Prostate gland (tissue), 2 donors: Measurements from ENCODE around the gene ELOVL5. TPM values are rescaled to one million over a fixed set of nuclear protein-coding genes. Genes with fewer than 3 reads are reported as not detected.

Experiments used
- DNase-seq: peaks from one replicate; pipeline ENCODE4 v3.0.0-alpha.2; 2019; ENCODE audit warnings: low spot score
- H3K27ac ChIP-seq, 2 donors: fragments of 200-600 bp; sonication (generic); 2 replicates each; pipeline ENCODE4 v1.5.1; 2017 to 2019
- H3K27me3 ChIP-seq: fragments of 200-600 bp; sonication (generic); replicated peaks from 2 replicates; pipeline ENCODE4 v1.5.1; 2019; ENCODE audit not compliant: insufficient read depth
- H3K36me3 ChIP-seq, 2 donors: fragments of 200-600 bp; sonication (generic); 1 replicate in 1 of 2; 2 replicates in 1 of 2; pipeline versions ENCODE4 v1.5.1 to v1.8.1; 2017 to 2019
- H3K4me1 ChIP-seq: fragments of 200-600 bp; sonication (generic); replicated peaks from 2 replicates; pipeline ENCODE4 v1.5.1; 2019
- H3K4me3 ChIP-seq, 2 donors: fragments of 200-600 bp; sonication (generic); 2 replicates each; pipeline ENCODE4 v1.5.1; 2017 to 2019
- H3K9me3 ChIP-seq: fragments of 200-600 bp; sonication (generic); 2 replicates; pipeline ENCODE4 v1.5.1; 2017
- POLR2A ChIP-seq: fragments of 450-650 bp; IDR thresholded peaks from one replicate; pipeline ENCODE4 v1.6.1; 2016; ENCODE audit warnings: antibody characterized with exemption, mild to moderate bottlenecking
- POLR2AphosphoS5 ChIP-seq: sonication (generic); formaldehyde crosslinking; IDR thresholded peaks from one replicate; pipeline ENCODE4 v1.6.1; 2017; ENCODE audit warnings: antibody characterized with exemption
- WGBS: methylation state at CpG from one replicate; pipeline ENCODE4 v1.1.5; 2018; 5-methylcytosine and 5-hydroxymethylcytosine counted together
- intact Hi-C: fragments of 100-400 bp; cut with DNase I; formaldehyde crosslinking; loops from one replicate; pipeline ENCODE4 v1.14.2; 2022
- total RNA-seq, 2 donors: library from RNA; depleted of rRNA; stranded (reverse); fragments of >200 nt; gene quantifications; one replicate each; pipeline ENCODE4 v1.1.0, GENCODE V29; 2016
- TF ChIP-seq, protein P1 (sequence below), 4 experiments: fragments of 200-600 bp in 2 of 4; fragments of 450-650 bp in 2 of 4; sonication (generic) in 2 of 4; IDR thresholded peaks; 1 replicate in 3 of 4; 2 replicates in 1 of 4; pipeline ENCODE4 v1.5.1; 2016 to 2019; ENCODE audit warnings: antibody characterized with exemption in 4 of 4, mild to moderate bottlenecking in 2 of 4, moderate library complexity in 2 of 4

Gene ELOVL5
- total RNA-seq, 2 donors from 2014 or later: 193 to 353 TPM

DNA sequence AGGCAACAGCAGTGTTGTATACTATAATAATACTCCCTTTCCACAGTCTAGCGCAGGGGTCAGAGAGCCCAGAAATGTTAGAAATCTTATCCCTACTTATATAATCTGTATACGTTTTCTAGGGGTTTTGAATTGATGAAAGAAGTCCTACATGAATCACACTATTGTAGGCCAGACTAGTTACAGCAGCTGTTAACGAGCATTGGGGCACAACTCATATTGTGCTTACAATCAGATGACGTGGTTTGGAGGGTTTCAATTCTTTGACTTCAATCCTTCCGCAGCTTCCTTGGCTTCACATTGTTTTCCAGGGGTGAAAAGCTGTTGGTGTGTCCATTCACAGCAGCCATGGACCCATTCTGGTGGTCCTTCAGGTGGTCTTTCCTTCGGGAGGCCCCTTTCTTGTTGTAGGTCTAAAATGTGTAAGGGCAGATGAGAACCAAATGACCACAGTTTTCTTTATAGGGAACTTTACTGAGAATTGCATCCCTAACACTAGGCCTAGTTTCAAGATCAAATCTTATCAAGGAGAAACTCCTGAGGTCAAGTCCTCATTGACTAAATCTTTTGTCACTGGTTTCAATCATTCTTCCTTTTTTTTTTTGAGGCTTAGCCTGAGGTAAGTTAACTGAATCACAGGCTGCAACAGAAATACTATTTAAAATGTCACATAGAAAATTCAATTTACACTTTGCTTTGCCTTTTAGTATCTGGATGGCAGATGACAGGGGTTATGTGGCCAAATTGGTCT is 79.7 kb downstream of the ELOVL5 start:
- WGBS: 89% methylated on average over 6 of the region's 6 CpGs
- Histone ChIP-seq H3K9me3 (no peaks in the 10 kb centered on the region), H3K4me1 (no peaks in the 10 kb centered on the region), H3K4me3 (no peak overlapping the region), H3K27ac (no peak overlapping the region), H3K36me3 (peaks cover 0 to 12% of the 10 kb centered on the region in 2 donors), H3K27me3 (no peaks in the 10 kb centered on the region)
- intact Hi-C loops: no loop called here
- DNase-seq: no peak
- TF ChIP-seq POLR2A: no peak
- TF ChIP-seq, protein P1, sequence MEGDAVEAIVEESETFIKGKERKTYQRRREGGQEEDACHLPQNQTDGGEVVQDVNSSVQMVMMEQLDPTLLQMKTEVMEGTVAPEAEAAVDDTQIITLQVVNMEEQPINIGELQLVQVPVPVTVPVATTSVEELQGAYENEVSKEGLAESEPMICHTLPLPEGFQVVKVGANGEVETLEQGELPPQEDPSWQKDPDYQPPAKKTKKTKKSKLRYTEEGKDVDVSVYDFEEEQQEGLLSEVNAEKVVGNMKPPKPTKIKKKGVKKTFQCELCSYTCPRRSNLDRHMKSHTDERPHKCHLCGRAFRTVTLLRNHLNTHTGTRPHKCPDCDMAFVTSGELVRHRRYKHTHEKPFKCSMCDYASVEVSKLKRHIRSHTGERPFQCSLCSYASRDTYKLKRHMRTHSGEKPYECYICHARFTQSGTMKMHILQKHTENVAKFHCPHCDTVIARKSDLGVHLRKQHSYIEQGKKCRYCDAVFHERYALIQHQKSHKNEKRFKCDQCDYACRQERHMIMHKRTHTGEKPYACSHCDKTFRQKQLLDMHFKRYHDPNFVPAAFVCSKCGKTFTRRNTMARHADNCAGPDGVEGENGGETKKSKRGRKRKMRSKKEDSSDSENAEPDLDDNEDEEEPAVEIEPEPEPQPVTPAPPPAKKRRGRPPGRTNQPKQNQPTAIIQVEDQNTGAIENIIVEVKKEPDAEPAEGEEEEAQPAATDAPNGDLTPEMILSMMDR (IDR thresholded peaks at IDR 0.05): no peak

DNA sequence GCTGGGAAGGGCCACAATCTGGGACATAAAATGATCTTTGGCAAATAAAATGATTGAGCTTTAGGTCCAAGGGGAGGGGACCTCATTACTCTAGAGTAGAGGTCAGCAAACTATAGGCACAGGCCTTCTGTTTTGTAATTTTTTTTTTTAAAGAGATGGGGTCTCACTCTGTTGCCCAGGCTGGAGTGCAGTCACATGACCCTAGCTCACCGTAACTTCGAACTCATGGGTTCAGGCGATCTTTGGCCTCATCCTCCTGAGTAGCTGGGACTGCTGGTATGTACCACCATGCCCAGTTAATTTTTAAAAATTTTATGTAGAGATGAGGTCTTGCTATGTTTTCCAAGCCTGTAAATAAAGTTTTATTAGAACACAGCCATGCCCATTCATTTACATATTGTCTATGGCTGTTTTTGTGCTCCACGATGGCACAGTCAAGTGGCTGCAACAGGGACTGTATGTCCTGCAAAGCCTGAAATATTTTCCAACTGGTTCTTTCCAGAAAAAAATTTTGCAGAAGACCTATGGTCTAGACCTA is 82.1 kb downstream of the ELOVL5 start:
- Histone ChIP-seq H3K4me3 (no peak overlapping the region), H3K9me3 (no peaks in the 10 kb centered on the region), H3K27me3 (no peaks in the 10 kb centered on the region), H3K4me1 (no peaks in the 10 kb centered on the region), H3K27ac (no peak overlapping the region), H3K36me3 (peaks cover 0 to 13% of the 10 kb centered on the region in 2 donors)
- intact Hi-C loops: no loop called here
- WGBS: 96% methylated on average over 4 of the region's 4 CpGs
- DNase-seq: no peak
- TF ChIP-seq POLR2AphosphoS5 (no peak), POLR2A (no peak)
- TF ChIP-seq, protein P1 (IDR thresholded peaks at IDR 0.05): no peak

DNA sequence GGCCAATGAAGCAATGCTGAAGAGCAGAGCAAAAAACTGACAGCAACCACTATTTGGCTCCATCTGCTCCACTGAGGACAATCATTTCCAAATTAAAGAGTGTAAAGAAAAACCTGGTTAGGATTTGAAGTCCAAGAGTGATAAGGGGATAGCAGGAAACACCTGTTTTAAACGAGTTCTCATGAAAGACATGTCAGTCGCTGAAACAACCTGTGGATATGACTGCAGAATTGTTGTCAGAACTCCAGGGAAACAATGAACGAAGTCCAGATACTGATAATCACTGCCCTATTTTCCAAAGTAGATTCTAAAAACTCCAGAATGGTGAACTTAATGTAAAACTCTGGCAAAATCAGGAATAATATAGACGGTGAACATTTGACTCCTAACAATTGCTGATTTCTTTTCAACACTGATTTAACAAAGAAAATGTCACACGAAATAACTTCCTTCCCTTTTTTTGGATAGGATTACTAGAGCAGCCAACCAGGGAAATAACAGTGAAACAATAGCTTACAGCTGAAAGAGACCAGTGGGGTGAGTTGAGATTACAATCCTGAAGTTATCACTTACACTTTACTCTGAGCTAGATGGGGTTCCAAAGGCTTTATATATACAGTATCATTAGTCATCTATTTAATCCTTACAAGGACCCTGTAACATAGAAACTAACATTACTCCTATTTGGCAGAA is 83.7 kb downstream of the ELOVL5 start:
- 34% methylated on average over 5 of the region's 5 CpGs for WGBS
- intact Hi-C loops: no loop called here

DNA sequence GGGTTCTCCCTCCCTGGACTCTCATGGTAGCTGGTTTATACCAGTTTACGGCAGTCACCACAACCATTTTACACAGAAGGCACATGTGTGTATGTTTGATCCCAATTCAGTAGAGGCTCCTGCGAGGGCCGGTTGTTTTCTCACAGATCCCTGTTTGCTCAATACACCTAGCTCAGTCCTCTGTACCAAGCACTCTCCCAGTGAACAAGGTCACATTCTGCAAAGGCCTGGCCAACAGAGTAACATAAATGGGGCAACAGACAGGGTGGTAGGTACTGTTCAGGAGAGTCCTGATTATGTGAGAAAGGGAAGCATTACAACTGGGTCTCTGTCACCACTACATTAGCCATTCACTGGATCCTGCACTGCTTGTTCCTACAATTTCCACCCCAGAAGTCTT is 84.4 kb downstream of the ELOVL5 start:
- intact Hi-C loops: no loop called here
- H3K27me3 ChIP-seq: no peaks in the 10 kb centered on the region
- 79% methylated on average over 3 of the region's 3 CpGs for WGBS
- no peak overlapping the region for H3K4me3 ChIP-seq
- TF ChIP-seq POLR2A: no peak
- no peak for TF ChIP-seq POLR2AphosphoS5
- TF ChIP-seq, protein P1 (IDR thresholded peaks at IDR 0.05): no peak
- H3K9me3 ChIP-seq: no peaks in the 10 kb centered on the region
- H3K36me3 ChIP-seq: peaks cover 0 to 4% of the 10 kb centered on the region in 2 donors
- DNase-seq: no peak
- no peak overlapping the region for H3K27ac ChIP-seq
- no peaks in the 10 kb centered on the region for H3K4me1 ChIP-seq

More for the DNA sequence above, 83.7 kb downstream of the ELOVL5 start:
- Histone ChIP-seq H3K4me3 (no peak overlapping the region), H3K9me3 (no peaks in the 10 kb centered on the region), H3K27ac (no peak overlapping the region), H3K36me3 (peaks cover 0 to 11% of the 10 kb centered on the region in 2 donors), H3K27me3 (no peaks in the 10 kb centered on the region), H3K4me1 (no peaks in the 10 kb centered on the region)
- DNase-seq: no peak
- TF ChIP-seq POLR2A (no peak), POLR2AphosphoS5 (no peak)
- TF ChIP-seq, protein P1 (IDR thresholded peaks at IDR 0.05): no peak
